Urinary bladder (tissue), 4 donors: ENCODE results near the gene CORO1C. TPM values are rescaled to one million over a fixed set of nuclear protein-coding genes. Genes with fewer than 3 reads are reported as not detected.
"Not testable (repeated sequence)": the region's sequence is repeated elsewhere in the genome, so short reads cannot be mapped to it uniquely, and the experiment has no call there.

Experiments used
- DNase-seq: peaks from one replicate; pipeline ENCODE4 v3.0.0-alpha.2; 2015; ENCODE audit errors: extremely low spot score
- H3K27ac ChIP-seq: one replicate; pipeline ENCODE4 v1.5.1; 2013; ENCODE audit warnings: low read depth, mild to moderate bottlenecking, moderate library complexity
- H3K36me3 ChIP-seq: one replicate; pipeline ENCODE4 v1.6.1; 2013; ENCODE audit warnings: mild to moderate bottlenecking, moderate library complexity; ENCODE audit not compliant: insufficient read depth
- H3K4me1 ChIP-seq: one replicate; pipeline ENCODE4 v1.6.1; 2013; ENCODE audit warnings: mild to moderate bottlenecking, moderate library complexity; ENCODE audit not compliant: insufficient read depth
- H3K4me3 ChIP-seq: one replicate; pipeline ENCODE4 v1.5.1; 2013; ENCODE audit warnings: low read depth, low read length
- WGBS: extraction: QIAGEN DNeasy Blood & Tissue Kit; methylation state at CpG from one replicate; pipeline ENCODE4 v1.1.7; 2013; 5-methylcytosine and 5-hydroxymethylcytosine counted together
- polyA plus RNA-seq: library from polyadenylated mRNA; stranded (reverse); fragments of 200-250 nt; gene quantifications from one replicate; pipeline ENCODE4 v1.2.3, GENCODE V29; 2013
- total RNA-seq: library from RNA; depleted of rRNA; stranded (reverse); fragments of >200 nt; gene quantifications from one replicate; pipeline ENCODE4 v1.2.3, GENCODE V29; 2014
- donor health status: healthy with polysubstance abuse.
- donor health status: healthy.

CORO1C gene
- total and polyA plus RNA-seq, 2 donors, result 149 to 213 TPM

- H3K36me3 ChIP-seq, result no peaks in the 10 kb centered on the region
- H3K4me1 ChIP-seq, result no peaks in the 10 kb centered on the region
- H3K27ac ChIP-seq, result no peak overlapping the region
- no peak for DNase-seq
- H3K4me3 ChIP-seq, result no peak overlapping the region
- WGBS, result 81% methylated on average over 14 of the region's 14 CpGs
Measured at GRCh38 chr12:108622921-108623514, 108.3 kb downstream of the CORO1C start.

GRCh38 chr12:108622421-108622820 is 108.9 kb downstream of the CORO1C start:
- Histone ChIP-seq H3K27ac (no peak overlapping the region), H3K36me3 (no peaks in the 10 kb centered on the region), H3K4me3 (no peak overlapping the region), H3K4me1 (no peaks in the 10 kb centered on the region)
- DNase-seq, result no peak
- WGBS, result 59% methylated on average over 4 of the region's 4 CpGs

GRCh38 chr12:108621161-108621560 is 110.2 kb downstream of the CORO1C start:
- H3K36me3 ChIP-seq, result no peaks in the 10 kb centered on the region
- H3K4me3 ChIP-seq, result no peak overlapping the region
- no peak overlapping the region for H3K27ac ChIP-seq
- no peaks in the 10 kb centered on the region for H3K4me1 ChIP-seq
- DNase-seq, result no peak
- 63% methylated on average over 3 of the region's 3 CpGs for WGBS

GRCh38 chr12:108620236-108620879 is 111.0 kb downstream of the CORO1C start:
- H3K27ac ChIP-seq, result no peak overlapping the region
- DNase-seq, result no peak
- no peak overlapping the region for H3K4me3 ChIP-seq
- WGBS, result 92% methylated on average over 10 of the region's 10 CpGs
- no peaks in the 10 kb centered on the region for H3K4me1 ChIP-seq
- H3K36me3 ChIP-seq, result no peaks in the 10 kb centered on the region

- 70% methylated on average over 14 of the region's 14 CpGs for WGBS
- DNase-seq, result no peak
- Histone ChIP-seq H3K4me3 (no peak overlapping the region), H3K4me1 (no peaks in the 10 kb centered on the region), H3K27ac (no peak overlapping the region), H3K36me3 (no peaks in the 10 kb centered on the region)
Measured at GRCh38 chr12:108619369-108620160, 111.8 kb downstream of the CORO1C start.

- WGBS, result 90% methylated on average over 4 of the region's 4 CpGs
- not testable (repeated sequence) for H3K4me1 ChIP-seq, H3K4me3 ChIP-seq, H3K27ac ChIP-seq, H3K36me3 ChIP-seq, DNase-seq
Measured at GRCh38 chr12:108618953-108619274, 112.4 kb downstream of the CORO1C start.

- Histone ChIP-seq H3K4me3 (no peak overlapping the region), H3K4me1 (no peaks in the 10 kb centered on the region), H3K36me3 (no peaks in the 10 kb centered on the region), H3K27ac (no peak overlapping the region)
- no peak for DNase-seq
- WGBS, result 12% methylated on average over 16 of the region's 16 CpGs
Measured at GRCh38 chr12:108618079-108618952, 113.0 kb downstream of the CORO1C start.

GRCh38 chr12:108616941-108617858 is 114.1 kb downstream of the CORO1C start:
- DNase-seq, result no peak
- Histone ChIP-seq H3K36me3 (no peaks in the 10 kb centered on the region), H3K27ac (no peak overlapping the region), H3K4me1 (no peaks in the 10 kb centered on the region), H3K4me3 (no peak overlapping the region)
- WGBS, result 79% methylated on average over 14 of the region's 14 CpGs

GRCh38 chr12:108616359-108616758 is 115.0 kb downstream of the CORO1C start:
- WGBS, result 99% methylated on average over 2 of the region's 2 CpGs
- no peak overlapping the region for H3K4me3 ChIP-seq
- no peak overlapping the region for H3K27ac ChIP-seq
- DNase-seq, result no peak
- H3K4me1 ChIP-seq, result no peaks in the 10 kb centered on the region
- H3K36me3 ChIP-seq, result no peaks in the 10 kb centered on the region

GRCh38 chr12:108615918-108616317 is 115.4 kb downstream of the CORO1C start:
- Histone ChIP-seq H3K36me3 (no peaks in the 10 kb centered on the region), H3K4me3 (no peak overlapping the region), H3K4me1 (no peaks in the 10 kb centered on the region), H3K27ac (no peak overlapping the region)
- DNase-seq, result no peak
- WGBS, result 52% methylated on average over 1 of the region's 1 CpG

- Histone ChIP-seq H3K4me1 (no peaks in the 10 kb centered on the region), H3K27ac (no peak overlapping the region), H3K36me3 (no peaks in the 10 kb centered on the region), H3K4me3 (no peak overlapping the region)
- 94% methylated on average over 6 of the region's 6 CpGs for WGBS
- no peak for DNase-seq
Measured at GRCh38 chr12:108614639-108615038, 116.7 kb downstream of the CORO1C start.

- no peak overlapping the region for H3K4me3 ChIP-seq
- H3K27ac ChIP-seq, result no peak overlapping the region
- no peaks in the 10 kb centered on the region for H3K36me3 ChIP-seq
- H3K4me1 ChIP-seq, result no peaks in the 10 kb centered on the region
- DNase-seq, result no peak
- WGBS, result 87% methylated on average over 4 of the region's 4 CpGs
Measured at GRCh38 chr12:108614041-108614440, 117.3 kb downstream of the CORO1C start.

- H3K4me1 ChIP-seq, result no peaks in the 10 kb centered on the region
- 52% methylated on average over 9 of the region's 9 CpGs for WGBS
- H3K27ac ChIP-seq, result no peak overlapping the region
- no peak overlapping the region for H3K4me3 ChIP-seq
- no peak for DNase-seq
- H3K36me3 ChIP-seq, result no peaks in the 10 kb centered on the region
Measured at GRCh38 chr12:108613548-108613947, 117.8 kb downstream of the CORO1C start.
